ENCODE measurements around the gene HABP4. TPM values are rescaled to one million over a fixed set of nuclear protein-coding genes. Genes with fewer than 3 reads are reported as not detected.
A peak's percentile ranks its signal among the peaks of the same experiment; 100 is the strongest.

The HABP4 gene
- total and polyA plus RNA-seq, 9 of the 15 experiments (the other 6 are each of a cell fraction or from before 2014, with no cell fraction given): 0.38 to 2.4 (median 1.9) TPM

GRCh38 chr9:96417051-96417586, 32.9 kb upstream of the HABP4 start (continued):
- TF ChIP-seq GABPB1 (CRISPR knock-in tag; IDR thresholded peaks at IDR 0.05) (peak; percentile 72; the same call in 1 of the 2 replicates), SUPT5H (IDR thresholded peaks at IDR 0.05) (peak; percentile 41), KLF10 (CRISPR knock-in tag; IDR thresholded peaks at IDR 0.05) (no peak), BACH1 (tag; IDR thresholded peaks at IDR 0.05) (0 out of 2 replicates have a peak, but pooled peaks have one; percentile 22), NR2C1 (IDR thresholded peaks at IDR 0.05) (0 out of 2 replicates have a peak, but pooled peaks have one; percentile 34), NR2C1 (tag; IDR thresholded peaks at IDR 0.05) (peak; percentile 26; the same call in 1 of the 2 replicates), ZNF583 (CRISPR knock-in tag; IDR thresholded peaks at IDR 0.05) (peak; percentile 56; the same call in 1 of the 2 replicates), IRF2 (CRISPR knock-in tag; IDR thresholded peaks at IDR 0.05) (no peak), SOX6 (IDR thresholded peaks at IDR 0.05) (peak; percentile 42; the same call in 1 of the 2 replicates), USF1 (CRISPR knock-in tag; IDR thresholded peaks at IDR 0.05) (peak; percentile 97), FIP1L1 (IDR thresholded peaks at IDR 0.05; ENCODE audit: low read depth, low read length, poor library complexity, severe bottlenecking) (peak; percentile 18), ZFP1 (CRISPR knock-in tag; IDR thresholded peaks at IDR 0.05) (no peak), ZHX1 (conservative IDR thresholded peaks at IDR 0.05; ENCODE audit: low read length) (no peak), ETV6 (IDR thresholded peaks at IDR 0.05; ENCODE audit: borderline replicate concordance in 1 of 2, low read depth in 2 of 2, low read length in 1 of 2) (no peak), ETV6 (CRISPR knock-in tag; IDR thresholded peaks at IDR 0.05; ENCODE audit: borderline replicate concordance) (peak; percentile 62; the same call in 1 of the 2 replicates), ZNF655 (CRISPR knock-in tag; IDR thresholded peaks at IDR 0.05) (no peak), TGIF2 (CRISPR knock-in tag; IDR thresholded peaks at IDR 0.05) (no peak), ZNF239 (CRISPR knock-in tag; IDR thresholded peaks at IDR 0.05) (peak; percentile 49; the same call in 1 of the 2 replicates), ZNF717 (CRISPR knock-in tag; IDR thresholded peaks at IDR 0.05) (no peak), ZNF280B (CRISPR knock-in tag; IDR thresholded peaks at IDR 0.05) (no peak), ZNF143 (CRISPR knock-in tag; IDR thresholded peaks at IDR 0.05) (no peak), ZNF174 (CRISPR knock-in tag; IDR thresholded peaks at IDR 0.05) (no peak), ZFX (CRISPR knock-in tag; IDR thresholded peaks at IDR 0.05) (peak; percentile 39; the same call in 1 of the 2 replicates)
